ENCODE measurements around the gene SMC2. TPM values are rescaled to one million over a fixed set of nuclear protein-coding genes. Genes with fewer than 3 reads are reported as not detected.

Gene SMC2
- total and polyA plus RNA-seq, 8 donors, result 0.68 to 4.4 (median 2.2) TPM

- H3K36me3 ChIP-seq, result no peaks in the 10 kb centered on the region
- no peak overlapping the region for H3K4me3 ChIP-seq
- intact Hi-C loops (cut with DNase I), result no loop called here
- 47 to 60% methylated on average over 3 of the region's 3 CpGs for WGBS, 2 donors
- H3K4me1 ChIP-seq, result peaks cover 0 to 18% (median 8%) of the 10 kb centered on the region in 3 donors
- ATAC-seq (no peak), DNase-seq (no peak), FAIRE-seq (no peak)
- H3K9me3 ChIP-seq, result no peaks in the 10 kb centered on the region
- no peak for TF ChIP-seq CTCF (IDR thresholded peaks at IDR 0.05)
- no peak overlapping the region for H3K27ac ChIP-seq
- no peaks in the 10 kb centered on the region for H3K27me3 ChIP-seq
Observed at GRCh38 chr9:104073098-104073769, 20.9 kb upstream of the SMC2 start.

- Histone ChIP-seq H3K36me3 (no peaks in the 10 kb centered on the region), H3K27ac (no peak overlapping the region), H3K4me3 (no peak overlapping the region), H3K4me1 (peaks cover 0 to 18% (median 8%) of the 10 kb centered on the region in 3 donors), H3K9me3 (no peaks in the 10 kb centered on the region), H3K27me3 (no peaks in the 10 kb centered on the region)
- 26 to 40% methylated on average over 3 of the region's 3 CpGs for WGBS, 2 donors
- peak in 3 of 6 donors; percentile 17 to 47 (median 20) for DNase-seq
- no peak for FAIRE-seq
- intact Hi-C loops (cut with DNase I), result no loop called here
- ATAC-seq, result peak; percentile 40 to 91 (median 89)
- TF ChIP-seq CTCF (IDR thresholded peaks at IDR 0.05), result no peak
Observed at GRCh38 chr9:104073770-104074133, 20.4 kb upstream of the SMC2 start.

- intact Hi-C loops (cut with DNase I), result no loop called here
- Histone ChIP-seq H3K4me1 (peaks cover 0 to 18% (median 8%) of the 10 kb centered on the region in 3 donors), H3K9me3 (no peaks in the 10 kb centered on the region), H3K4me3 (no peak overlapping the region), H3K36me3 (no peaks in the 10 kb centered on the region), H3K27me3 (no peaks in the 10 kb centered on the region), H3K27ac (no peak overlapping the region)
- ATAC-seq (peak in 3 of 4 donors; percentile 26 to 75 (median 73)), DNase-seq (no peak), FAIRE-seq (no peak)
- no peak for TF ChIP-seq CTCF (IDR thresholded peaks at IDR 0.05)
- WGBS, 2 donors, result 9% methylated on average over 2 of the region's 2 CpGs
Observed at GRCh38 chr9:104074876-104075275, 19.2 kb upstream of the SMC2 start.

GRCh38 chr9:104075801-104076753, 18.0 kb upstream of the SMC2 start:
- intact Hi-C loops (cut with DNase I), result no loop called here
- Histone ChIP-seq H3K27ac (no peak overlapping the region), H3K9me3 (no peaks in the 10 kb centered on the region), H3K36me3 (no peaks in the 10 kb centered on the region), H3K4me1 (peaks cover 0 to 18% (median 8%) of the 10 kb centered on the region in 3 donors), H3K27me3 (no peaks in the 10 kb centered on the region), H3K4me3 (no peak overlapping the region)
- TF ChIP-seq CTCF (IDR thresholded peaks at IDR 0.05), result no peak
- 45 to 46% methylated on average over 2 of the region's 2 CpGs for WGBS, 2 donors
- FAIRE-seq, result no peak
- DNase-seq, result no peak
- ATAC-seq, result no peak
